ENCODE data around the gene SKAP1.
"Not testable (repeated sequence)": the region's sequence is repeated elsewhere in the genome, so short reads cannot be mapped to it uniquely, and the experiment has no call there.

Gene SKAP1

GRCh38 chr17:48409607-48410006, 20.4 kb downstream of the SKAP1 start:
- no peak for DNase-seq

- DNase-seq, result no peak
Observed at GRCh38 chr17:48406936-48407567, 23.0 kb downstream of the SKAP1 start.

GRCh38 chr17:48394821-48395220, 35.2 kb downstream of the SKAP1 start:
- DNase-seq, result no peak

GRCh38 chr17:48393283-48393682, 36.7 kb downstream of the SKAP1 start:
- DNase-seq, result no peak

GRCh38 chr17:48392857-48393256, 37.2 kb downstream of the SKAP1 start:
- DNase-seq, result no peak

GRCh38 chr17:48391444-48391843, 38.6 kb downstream of the SKAP1 start:
- DNase-seq, result no peak

GRCh38 chr17:48389903-48390302, 40.1 kb downstream of the SKAP1 start:
- DNase-seq, result no peak

- no peak for DNase-seq
Observed at GRCh38 chr17:48388955-48389743, 40.9 kb downstream of the SKAP1 start.

- DNase-seq, result no peak
Observed at GRCh38 chr17:48386826-48387225, 43.2 kb downstream of the SKAP1 start.

- DNase-seq, result no peak
Observed at GRCh38 chr17:48385319-48385718, 44.7 kb downstream of the SKAP1 start.

- no peak for DNase-seq
Observed at GRCh38 chr17:48384164-48384563, 45.9 kb downstream of the SKAP1 start.

- DNase-seq, result no peak
Observed at GRCh38 chr17:48382989-48383388, 47.0 kb downstream of the SKAP1 start.

GRCh38 chr17:48378708-48379392, 51.2 kb downstream of the SKAP1 start:
- DNase-seq, result no peak

- DNase-seq, result no peak
Observed at GRCh38 chr17:48378238-48378637, 51.8 kb downstream of the SKAP1 start.

- no peak for DNase-seq
Observed at GRCh38 chr17:48376682-48377325, 53.2 kb downstream of the SKAP1 start.

- DNase-seq, result no peak
Observed at GRCh38 chr17:48375356-48375755, 54.7 kb downstream of the SKAP1 start.

GRCh38 chr17:48374650-48375230, 55.3 kb downstream of the SKAP1 start:
- peak; percentile 38 for DNase-seq

- DNase-seq, result no peak
Observed at GRCh38 chr17:48373883-48374282, 56.1 kb downstream of the SKAP1 start.

- DNase-seq, result no peak
Observed at GRCh38 chr17:48373130-48373830, 56.7 kb downstream of the SKAP1 start.

GRCh38 chr17:48368967-48369366, 61.0 kb downstream of the SKAP1 start:
- not testable (repeated sequence) for DNase-seq

GRCh38 chr17:48368352-48368908, 61.6 kb downstream of the SKAP1 start:
- no peak for DNase-seq

- DNase-seq, result no peak
Observed at GRCh38 chr17:48363161-48363560, 66.9 kb downstream of the SKAP1 start.

Measured in NCI-H1092 treated with DMSO at 0.1 percent for 48 hours (cell line).